ENCODE results near the gene CD200. TPM values are rescaled to one million over a fixed set of nuclear protein-coding genes. Genes with fewer than 3 reads are reported as not detected.

CD200 gene
- total RNA-seq, 1 experiment from 2014 or later: 46.8 TPM

GRCh38 chr3:112297714-112298113 is 35.2 kb upstream of the CD200 start:
- peaks cover 28% of the 10 kb centered on the region for H3K9me3 Mint-ChIP-seq
- ChIA-PET POLR2A (no interaction called here), CTCF (no interaction called here)
- H3K4me1 Mint-ChIP-seq: peaks cover 47% of the 10 kb centered on the region
- DNase-seq (ENCODE audit: low spot score): no peak
- no peak overlapping the region for H3K4me3 Mint-ChIP-seq
- ATAC-seq: no peak
- H3K27ac Mint-ChIP-seq: peak overlapping the region; percentile 41; the same call in 1 of the 2 replicates
- H3K27me3 Mint-ChIP-seq (ENCODE audit: low read depth): no peaks in the 10 kb centered on the region
- peaks cover 18% of the 10 kb centered on the region for H3K36me3 Mint-ChIP-seq
- no peak for TF ChIP-seq ZNF232 (CRISPR knock-in tag; IDR thresholded peaks at IDR 0.05)
- TF ChIP-seq ETV6 (CRISPR knock-in tag; IDR thresholded peaks at IDR 0.05): no peak

- no peaks in the 10 kb centered on the region for H3K27me3 Mint-ChIP-seq (ENCODE audit: low read depth)
- ATAC-seq: no peak
- peaks cover 18% of the 10 kb centered on the region for H3K36me3 Mint-ChIP-seq
- H3K27ac Mint-ChIP-seq: no peak overlapping the region
- no peak for TF ChIP-seq NR2C2 (CRISPR knock-in tag; IDR thresholded peaks at IDR 0.05)
- TF ChIP-seq, protein P1, sequence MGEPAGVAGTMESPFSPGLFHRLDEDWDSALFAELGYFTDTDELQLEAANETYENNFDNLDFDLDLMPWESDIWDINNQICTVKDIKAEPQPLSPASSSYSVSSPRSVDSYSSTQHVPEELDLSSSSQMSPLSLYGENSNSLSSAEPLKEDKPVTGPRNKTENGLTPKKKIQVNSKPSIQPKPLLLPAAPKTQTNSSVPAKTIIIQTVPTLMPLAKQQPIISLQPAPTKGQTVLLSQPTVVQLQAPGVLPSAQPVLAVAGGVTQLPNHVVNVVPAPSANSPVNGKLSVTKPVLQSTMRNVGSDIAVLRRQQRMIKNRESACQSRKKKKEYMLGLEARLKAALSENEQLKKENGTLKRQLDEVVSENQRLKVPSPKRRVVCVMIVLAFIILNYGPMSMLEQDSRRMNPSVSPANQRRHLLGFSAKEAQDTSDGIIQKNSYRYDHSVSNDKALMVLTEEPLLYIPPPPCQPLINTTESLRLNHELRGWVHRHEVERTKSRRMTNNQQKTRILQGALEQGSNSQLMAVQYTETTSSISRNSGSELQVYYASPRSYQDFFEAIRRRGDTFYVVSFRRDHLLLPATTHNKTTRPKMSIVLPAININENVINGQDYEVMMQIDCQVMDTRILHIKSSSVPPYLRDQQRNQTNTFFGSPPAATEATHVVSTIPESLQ (CRISPR knock-in tag; IDR thresholded peaks at IDR 0.05): no peak
- TF ChIP-seq, protein P2, sequence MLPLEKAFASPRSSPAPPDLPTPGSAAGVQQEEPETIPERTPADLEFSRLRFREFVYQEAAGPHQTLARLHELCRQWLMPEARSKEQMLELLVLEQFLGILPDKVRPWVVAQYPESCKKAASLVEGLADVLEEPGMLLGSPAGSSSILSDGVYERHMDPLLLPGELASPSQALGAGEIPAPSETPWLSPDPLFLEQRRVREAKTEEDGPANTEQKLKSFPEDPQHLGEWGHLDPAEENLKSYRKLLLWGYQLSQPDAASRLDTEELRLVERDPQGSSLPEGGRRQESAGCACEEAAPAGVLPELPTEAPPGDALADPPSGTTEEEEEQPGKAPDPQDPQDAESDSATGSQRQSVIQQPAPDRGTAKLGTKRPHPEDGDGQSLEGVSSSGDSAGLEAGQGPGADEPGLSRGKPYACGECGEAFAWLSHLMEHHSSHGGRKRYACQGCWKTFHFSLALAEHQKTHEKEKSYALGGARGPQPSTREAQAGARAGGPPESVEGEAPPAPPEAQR (CRISPR knock-in tag; IDR thresholded peaks at IDR 0.05): no peak
- TF ChIP-seq TEAD1 (CRISPR knock-in tag; IDR thresholded peaks at IDR 0.05): no peak
- TF ChIP-seq ZNF317 (CRISPR knock-in tag; IDR thresholded peaks at IDR 0.05; ENCODE audit: borderline replicate concordance, low read depth): no peak
- no peak for TF ChIP-seq OVOL2 (CRISPR knock-in tag; IDR thresholded peaks at IDR 0.05; ENCODE audit: borderline replicate concordance)
- POLR2A ChIA-PET: no interaction called here
- peaks cover 28% of the 10 kb centered on the region for H3K9me3 Mint-ChIP-seq
- peaks cover 40% of the 10 kb centered on the region for H3K4me1 Mint-ChIP-seq
- CTCF ChIA-PET: no interaction called here
- no peak for DNase-seq (ENCODE audit: low spot score)
- no peak overlapping the region for H3K4me3 Mint-ChIP-seq
These were observed 34.2 kb upstream of the CD200 start for GRCh38 chr3:112298781-112299180.

DNA sequence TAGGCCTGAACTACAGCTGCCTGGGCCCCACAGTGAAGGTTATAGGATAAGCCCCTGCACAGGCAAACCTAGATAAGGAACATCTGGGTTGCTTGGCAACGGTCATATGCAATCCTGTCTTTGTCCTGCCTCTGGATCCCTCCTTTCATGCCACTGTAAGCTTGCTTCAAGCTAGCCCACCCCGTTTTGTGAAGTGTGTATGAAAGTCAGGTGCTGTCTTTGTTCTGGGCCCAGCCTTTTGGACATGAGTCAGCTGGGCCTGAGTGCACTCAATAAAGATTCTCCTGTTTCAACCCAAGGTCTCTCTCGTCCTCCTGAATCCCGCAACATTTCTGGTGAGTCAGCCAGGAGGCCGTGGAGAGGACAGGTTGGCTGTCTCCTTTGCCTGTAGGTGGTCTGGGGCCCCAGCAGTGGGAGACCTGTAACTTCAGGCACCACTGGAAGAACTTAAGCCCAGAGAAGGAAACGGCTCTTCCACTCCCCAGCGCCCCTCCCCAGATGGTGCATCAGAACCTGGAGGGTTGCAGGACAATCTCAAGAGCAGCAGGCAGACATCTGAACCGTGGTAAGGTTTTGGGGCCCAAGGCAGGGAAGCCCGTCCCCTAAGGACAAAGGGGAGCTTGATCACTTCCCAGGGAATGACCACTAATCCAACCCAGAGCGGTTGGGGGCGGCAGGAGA is 30.7 kb upstream of the CD200 start:
- Mint-ChIP-seq H3K36me3 (peaks cover 15% of the 10 kb centered on the region), H3K27me3 (ENCODE audit: low read depth) (no peaks in the 10 kb centered on the region), H3K9me3 (peaks cover 20% of the 10 kb centered on the region), H3K4me1 (peaks cover 17% of the 10 kb centered on the region), H3K27ac (no peak overlapping the region), H3K4me3 (no peak overlapping the region)
- POLR2A ChIA-PET: interaction anchor here (2.1 kb wide), 1 partner anchor 9 kb away, joined by 6 read pairs; the partner anchor contains the start of gene SLC9C1
- peak; percentile 20 for DNase-seq (ENCODE audit: low spot score)
- TF ChIP-seq ZNF423 (CRISPR knock-in tag; IDR thresholded peaks at IDR 0.05): 0 out of 2 replicates have a peak, but pooled peaks have one; percentile 26
- TF ChIP-seq ZNF396 (CRISPR knock-in tag; IDR thresholded peaks at IDR 0.05; ENCODE audit: borderline replicate concordance): no peak
- ATAC-seq: peak; percentile 11
- CTCF ChIA-PET: interaction anchor here (2.7 to 3.8 kb wide), 2 partner anchors 9 to 17 kb away, joined by 10 to 41 read pairs; partner anchors contain the start of gene SLC9C1

- no peak overlapping the region for H3K27ac Mint-ChIP-seq
- POLR2A ChIA-PET: interaction anchor here (0.6 to 2.1 kb wide), 3 partner anchors 9 to 54 kb away, joined by 4 to 6 read pairs (median 5); partner anchors contain the start of genes CD200 and SLC9C1
- peaks cover 13% of the 10 kb centered on the region for H3K9me3 Mint-ChIP-seq
- peaks cover 15% of the 10 kb centered on the region for H3K36me3 Mint-ChIP-seq
- CTCF ChIA-PET: interaction anchor here (0.7 to 3.8 kb wide), 8 partner anchors 9 to 191 kb away, joined by 3 to 41 read pairs (median 9); partner anchors contain the start of genes CD200 and SLC9C1
- peak; percentile 37 for DNase-seq (ENCODE audit: low spot score)
- ATAC-seq: peak; percentile 91
- peaks cover 17% of the 10 kb centered on the region for H3K4me1 Mint-ChIP-seq
- no peak overlapping the region for H3K4me3 Mint-ChIP-seq
- H3K27me3 Mint-ChIP-seq (ENCODE audit: low read depth): no peaks in the 10 kb centered on the region
- peak; percentile 91 for TF ChIP-seq ETV6 (CRISPR knock-in tag; IDR thresholded peaks at IDR 0.05)
- TF ChIP-seq MXD4 (CRISPR knock-in tag; IDR thresholded peaks at IDR 0.05; ENCODE audit: borderline replicate concordance): no peak
- TF ChIP-seq NFE2L1 (CRISPR knock-in tag; IDR thresholded peaks at IDR 0.05): peak; percentile 71; the same call in 1 of the 2 replicates
- TF ChIP-seq FOXK1 (CRISPR knock-in tag; IDR thresholded peaks at IDR 0.05): peak; percentile 36; the same call in 1 of the 2 replicates
- TF ChIP-seq AFF4 (CRISPR knock-in tag; IDR thresholded peaks at IDR 0.05; ENCODE audit: borderline replicate concordance): peak; percentile 93; the same call in 1 of the 2 replicates
- peak; percentile 92 for TF ChIP-seq TEAD1 (CRISPR knock-in tag; IDR thresholded peaks at IDR 0.05)
- peak; percentile 44; the same call in 1 of the 2 replicates for TF ChIP-seq MYBL2 (CRISPR knock-in tag; IDR thresholded peaks at IDR 0.05)
- TF ChIP-seq NFYB (CRISPR knock-in tag; conservative IDR thresholded peaks at IDR 0.05; ENCODE audit: low read depth): no peak
- TF ChIP-seq SP1 (CRISPR knock-in tag; conservative IDR thresholded peaks at IDR 0.05): peak; percentile 34; the same call in 1 of the 2 replicates
- no peak for TF ChIP-seq TP53 (CRISPR knock-in tag; IDR thresholded peaks at IDR 0.05)
- TF ChIP-seq SMAD3 (CRISPR knock-in tag; IDR thresholded peaks at IDR 0.05; ENCODE audit: borderline replicate concordance): no peak
These were observed 29.8 kb upstream of the CD200 start for GRCh38 chr3:112302881-112303763.

Measured in WTC11 (cell line).